ENCODE data around the gene FAM89B. TPM values are rescaled to one million over a fixed set of nuclear protein-coding genes. Genes with fewer than 3 reads are reported as not detected.
A peak's percentile ranks its signal among the peaks of the same experiment; 100 is the strongest.

The FAM89B gene
- total and polyA plus RNA-seq, 8 donors: 22.7 to 49.1 (median 32.7) TPM

DNA sequence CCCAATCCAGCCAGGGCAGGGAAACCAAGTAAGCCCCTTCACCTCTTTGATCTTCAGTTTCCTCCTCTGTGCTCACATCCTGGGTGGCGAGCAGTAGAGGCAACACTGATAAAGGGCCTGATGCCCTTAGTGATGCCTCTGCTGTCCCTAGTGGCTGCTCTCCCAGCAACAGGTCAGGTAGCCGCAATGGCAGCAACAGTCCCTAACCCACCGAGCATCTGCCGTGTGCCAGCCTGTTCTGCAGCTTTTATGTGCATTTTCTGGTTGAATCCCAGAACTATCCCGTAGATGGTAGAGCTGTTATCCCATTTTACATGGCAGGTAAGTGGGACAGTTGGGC, 42.2 kb upstream of the FAM89B start:
- no peak for TF ChIP-seq CTCF (IDR thresholded peaks at IDR 0.05)
- 86 to 92% methylated on average over 5 of the region's 5 CpGs for WGBS, 2 donors
- H3K27ac ChIP-seq: no peak overlapping the region
- intact Hi-C loops (cut with DNase I): loop anchor here in 2 of 3 donors (10.0 kb wide), 2 partner anchors 55 to 315 kb away; no protein-coding TSS in a partner anchor
- peaks cover 0 to 8% (median 5%) of the 10 kb centered on the region in 3 donors for H3K4me1 ChIP-seq
- no peaks in the 10 kb centered on the region for H3K27me3 ChIP-seq
- no peak for DNase-seq
- no peak for FAIRE-seq
- ATAC-seq: no peak
- H3K36me3 ChIP-seq: peaks cover 2 to 26% (median 9%) of the 10 kb centered on the region in 3 donors
- no peaks in the 10 kb centered on the region for H3K9me3 ChIP-seq
- H3K4me3 ChIP-seq: no peak overlapping the region

DNA sequence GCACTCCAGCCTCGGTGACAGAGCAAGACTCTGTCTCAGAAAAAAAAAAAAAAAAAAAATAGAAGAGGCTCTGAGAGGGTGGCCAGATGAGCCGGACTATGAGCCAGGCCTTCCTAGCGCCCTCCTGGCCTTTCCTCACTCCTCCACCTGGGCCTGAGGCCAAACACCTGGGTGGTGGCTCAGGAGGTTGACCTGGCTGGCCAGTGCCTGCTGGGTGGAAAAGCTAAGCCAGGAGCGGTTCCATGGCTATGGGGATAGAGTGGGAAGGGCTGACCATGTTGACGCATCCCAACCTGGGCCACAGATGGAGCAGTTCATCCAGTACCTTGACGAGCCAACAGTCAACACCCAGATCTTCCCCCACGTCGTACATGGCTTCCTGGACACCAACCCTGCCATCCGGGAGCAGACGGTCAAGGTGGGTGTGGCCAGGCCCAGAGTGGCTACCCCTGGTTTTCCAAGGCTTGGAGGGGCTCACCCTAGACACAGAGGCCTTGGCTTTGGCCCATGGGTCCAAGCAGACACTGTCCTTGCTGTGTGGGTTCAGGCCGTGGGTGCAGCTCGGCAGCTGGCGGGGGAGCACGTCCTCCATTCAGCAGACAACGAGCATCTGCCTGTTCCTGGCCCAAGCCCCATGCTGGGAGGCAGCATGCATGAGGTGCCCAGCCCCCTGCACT, 39.8 kb upstream of the FAM89B start:
- 84 to 89% methylated on average over 15 of the region's 15 CpGs for WGBS, 2 donors
- Histone ChIP-seq H3K4me1 (no peaks in the 10 kb centered on the region), H3K9me3 (no peaks in the 10 kb centered on the region), H3K27ac (no peak overlapping the region), H3K27me3 (no peaks in the 10 kb centered on the region), H3K4me3 (no peak overlapping the region), H3K36me3 (peaks cover 2 to 26% (median 9%) of the 10 kb centered on the region in 3 donors)
- DNase-seq: peak in 1 of 6 donors; percentile 65
- ATAC-seq: peak in 1 of 4 donors; percentile 19
- intact Hi-C loops (cut with DNase I): loop anchor here in 2 of 3 donors (10.0 kb wide), 2 partner anchors 52 to 318 kb away; no protein-coding TSS in a partner anchor
- no peak for FAIRE-seq
- TF ChIP-seq CTCF (IDR thresholded peaks at IDR 0.05): no peak

GRCh38 chr11:65535102-65535501, 37.2 kb upstream of the FAM89B start:
- H3K4me1 ChIP-seq: peaks cover 0 to 5% (median 0%) of the 10 kb centered on the region in 3 donors
- H3K9me3 ChIP-seq: no peaks in the 10 kb centered on the region
- H3K27ac ChIP-seq: no peak overlapping the region
- peaks cover 2 to 35% (median 9%) of the 10 kb centered on the region in 3 donors for H3K36me3 ChIP-seq
- H3K27me3 ChIP-seq: no peaks in the 10 kb centered on the region
- TF ChIP-seq CTCF (IDR thresholded peaks at IDR 0.05): no peak
- WGBS, 2 donors: 80 to 90% methylated on average over 9 of the region's 9 CpGs
- H3K4me3 ChIP-seq: no peak overlapping the region
- intact Hi-C loops (cut with DNase I): loop anchor here in 2 of 3 donors (10.0 kb wide), 2 partner anchors 50 to 320 kb away; no protein-coding TSS in a partner anchor
- DNase-seq: no peak
- FAIRE-seq: no peak
- no peak for ATAC-seq

- Histone ChIP-seq H3K4me1 (peaks cover 5 to 8% (median 7%) of the 10 kb centered on the region in 3 donors), H3K36me3 (peaks cover 0 to 23% (median 9%) of the 10 kb centered on the region in 3 donors), H3K9me3 (no peaks in the 10 kb centered on the region), H3K4me3 (no peak overlapping the region), H3K27ac (no peak overlapping the region), H3K27me3 (no peaks in the 10 kb centered on the region)
- WGBS, 2 donors: 86 to 89% methylated on average over 12 of the region's 12 CpGs
- intact Hi-C loops (cut with DNase I): loop anchor here in 2 of 3 donors (10.0 kb wide), 2 partner anchors 48 to 322 kb away; no protein-coding TSS in a partner anchor
- no peak for TF ChIP-seq CTCF (IDR thresholded peaks at IDR 0.05)
- FAIRE-seq: no peak
- peak in 1 of 6 donors; percentile 62 for DNase-seq
- ATAC-seq: no peak
These were observed 35.7 kb upstream of the FAM89B start for GRCh38 chr11:65536412-65537295.

Measured in pancreas (tissue), 10 donors.